Activated naive CD4-positive, alpha-beta T cell treated with Interleukin-2 at 50 U/mL for 16 hours (primary cell): ENCODE data around the gene YIPF5.

Experiments
- DNase-seq: peaks from one replicate; pipeline ENCODE4 v3.0.0-alpha.2; 2020

Gene YIPF5

GRCh38 chr5:144177548-144177947 is 7.1 kb upstream of the YIPF5 start:
- DNase-seq = no peak

GRCh38 chr5:144173766-144174165 is 3.3 kb upstream of the YIPF5 start:
- DNase-seq = no peak

GRCh38 chr5:144169904-144170275 is 569 bp downstream of the YIPF5 start:
- no peak for DNase-seq

GRCh38 chr5:144167998-144168397 is 2.5 kb downstream of the YIPF5 start:
- DNase-seq = no peak

- DNase-seq = no peak
Observed at GRCh38 chr5:144166696-144167095, 3.8 kb downstream of the YIPF5 start.

- no peak for DNase-seq
Observed at GRCh38 chr5:144162686-144163085, 7.8 kb downstream of the YIPF5 start.

GRCh38 chr5:144156767-144157171 is 13.7 kb downstream of the YIPF5 start:
- DNase-seq = no peak

- no peak for DNase-seq
Observed at GRCh38 chr5:144151026-144151425, 19.4 kb downstream of the YIPF5 start.

GRCh38 chr5:144144956-144145751 is 25.3 kb downstream of the YIPF5 start:
- no peak for DNase-seq

- DNase-seq = no peak
Observed at GRCh38 chr5:144143625-144144024, 26.8 kb downstream of the YIPF5 start.

GRCh38 chr5:144142824-144143162 is 27.7 kb downstream of the YIPF5 start:
- DNase-seq = no peak

- no peak for DNase-seq
Observed at GRCh38 chr5:144142139-144142823, 28.2 kb downstream of the YIPF5 start.

GRCh38 chr5:144141585-144141984 is 28.9 kb downstream of the YIPF5 start:
- DNase-seq = no peak

- DNase-seq = no peak
Observed at GRCh38 chr5:144139586-144139985, 30.9 kb downstream of the YIPF5 start.

- DNase-seq = no peak
Observed at GRCh38 chr5:144135113-144135762, 35.2 kb downstream of the YIPF5 start.

GRCh38 chr5:144134194-144134826 is 36.1 kb downstream of the YIPF5 start:
- DNase-seq = no peak

GRCh38 chr5:144133050-144133633 is 37.3 kb downstream of the YIPF5 start:
- DNase-seq = no peak

GRCh38 chr5:144131261-144131660 is 39.2 kb downstream of the YIPF5 start:
- no peak for DNase-seq

- DNase-seq = no peak
Observed at GRCh38 chr5:144130306-144130705, 40.2 kb downstream of the YIPF5 start.

- DNase-seq = no peak
Observed at GRCh38 chr5:144128844-144129243, 41.6 kb downstream of the YIPF5 start.

GRCh38 chr5:144126707-144127106 is 43.8 kb downstream of the YIPF5 start:
- no peak for DNase-seq

- no peak for DNase-seq
Observed at GRCh38 chr5:144125163-144125726, 45.2 kb downstream of the YIPF5 start.

GRCh38 chr5:144122641-144123040 is 47.8 kb downstream of the YIPF5 start:
- no peak for DNase-seq
